ENCODE measurements around the gene SNX10. TPM values are rescaled to one million over a fixed set of nuclear protein-coding genes. Genes with fewer than 3 reads are reported as not detected.

SNX10 gene
- total RNA-seq, 5 donors from 2014 or later (not counting 1 experiment from before 2014, with no cell fraction given), result 5.7 to 8.8 (median 7.8) TPM

DNA sequence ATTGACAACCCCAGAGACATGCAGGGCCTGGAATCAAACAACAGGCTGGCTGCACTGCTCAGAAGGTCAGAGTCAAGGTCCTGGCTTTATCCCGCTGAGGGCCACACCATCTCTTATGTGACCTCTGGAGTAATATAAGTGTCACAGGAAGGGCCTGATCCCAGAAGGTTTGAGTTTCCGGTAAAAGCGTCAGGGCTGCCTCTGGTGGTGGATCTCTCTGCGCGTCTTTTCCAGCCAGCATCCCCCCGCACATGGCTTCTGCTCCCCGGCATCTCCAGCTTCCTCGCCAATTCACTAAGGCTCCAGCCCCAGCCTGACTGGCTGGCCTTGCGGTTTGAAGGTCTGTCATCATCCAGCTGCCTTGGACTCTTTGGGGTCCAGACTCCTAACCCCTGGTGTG lies 54.2 kb downstream of the SNX10 start:
- DNase-seq (no peak), ATAC-seq (replicated peaks in 1 of 4) (no peak)
- POLR2A ChIA-PET, result no interaction called here
- Mint-ChIP-seq H3K27ac (no peak overlapping the region), H3K9me3 (no peaks in the 10 kb centered on the region), H3K36me3 (peaks cover 38% of the 10 kb centered on the region), H3K4me3 (no peak overlapping the region), H3K4me1 (peaks cover 0 to 5% (median 0%) of the 10 kb centered on the region in 3 donors), H3K27me3 (no peaks in the 10 kb centered on the region)
- CTCF ChIA-PET, result interaction anchor here in 1 of 2 donors (0.5 kb wide), 1 partner anchor 518 kb away, joined by 5 read pairs; no protein-coding TSS in a partner anchor
- Histone ChIP-seq H3K27ac (ENCODE audit: low read length) (no peak overlapping the region), H3K4me1 (ENCODE audit: control insufficient read depth in 1 of 2, extremely low read depth in 1 of 2, insufficient read depth in 2 of 2, low read length in 2 of 2) (no peaks in the 10 kb centered on the region), H3K9me3 (no peaks in the 10 kb centered on the region), H3K27me3 (replicated peaks in 1 of 2; ENCODE audit: control insufficient read depth in 2 of 2, extremely low read depth in 1 of 2, insufficient read depth in 2 of 2, low read length in 1 of 2) (no peaks in the 10 kb centered on the region), H3K36me3 (ENCODE audit: control insufficient read depth in 2 of 2, extremely low read depth in 1 of 2, insufficient read depth in 1 of 2, low read length in 1 of 2) (peaks cover 11 to 19% of the 10 kb centered on the region in 2 donors), H3K4me3 (ENCODE audit: control insufficient read depth in 1 of 2, extremely low read depth in 1 of 2, low read length in 1 of 2) (no peak overlapping the region)
- 97% methylated on average over 9 of the region's 9 CpGs for WGBS (ENCODE audit: insufficient coverage)

- DNase-seq (no peak), ATAC-seq (replicated peaks in 1 of 4) (no peak)
- Mint-ChIP-seq H3K27ac (no peak overlapping the region), H3K4me1 (peaks cover 0 to 5% (median 0%) of the 10 kb centered on the region in 3 donors), H3K9me3 (no peaks in the 10 kb centered on the region), H3K27me3 (no peaks in the 10 kb centered on the region), H3K36me3 (peaks cover 43% of the 10 kb centered on the region), H3K4me3 (no peak overlapping the region)
- H3K4me3 ChIP-seq (ENCODE audit: control insufficient read depth in 1 of 2, extremely low read depth in 1 of 2, low read length in 1 of 2), result no peak overlapping the region
- H3K27ac ChIP-seq (ENCODE audit: low read length), result no peak overlapping the region
- no peaks in the 10 kb centered on the region for H3K4me1 ChIP-seq (ENCODE audit: control insufficient read depth in 1 of 2, extremely low read depth in 1 of 2, insufficient read depth in 2 of 2, low read length in 2 of 2)
- WGBS (ENCODE audit: insufficient coverage), result 72% methylated on average over 6 of the region's 7 CpGs
- ChIA-PET POLR2A (no interaction called here), CTCF (no interaction called here)
- H3K9me3 ChIP-seq, result no peaks in the 10 kb centered on the region
- peaks cover 11 to 19% of the 10 kb centered on the region in 2 donors for H3K36me3 ChIP-seq (ENCODE audit: control insufficient read depth in 2 of 2, extremely low read depth in 1 of 2, insufficient read depth in 1 of 2, low read length in 1 of 2)
- H3K27me3 ChIP-seq (replicated peaks in 1 of 2; ENCODE audit: control insufficient read depth in 2 of 2, extremely low read depth in 1 of 2, insufficient read depth in 2 of 2, low read length in 1 of 2), result no peaks in the 10 kb centered on the region
Observed at GRCh38 chr7:26346611-26347203, 55.0 kb downstream of the SNX10 start.

- H3K4me3 Mint-ChIP-seq, result no peak overlapping the region
- DNase-seq (no peak), ATAC-seq (replicated peaks in 1 of 4) (no peak)
- H3K4me3 ChIP-seq (ENCODE audit: control insufficient read depth in 1 of 2, extremely low read depth in 1 of 2, low read length in 1 of 2), result no peak overlapping the region
- POLR2A ChIA-PET, result interaction anchor here in 1 of 2 donors (0.5 kb wide), 1 partner anchor 138 kb away, joined by 6 read pairs; no protein-coding TSS in a partner anchor
- H3K27ac ChIP-seq (ENCODE audit: low read length), result no peak overlapping the region
- H3K9me3 Mint-ChIP-seq, result no peaks in the 10 kb centered on the region
- no peak overlapping the region for H3K27ac Mint-ChIP-seq
- H3K36me3 Mint-ChIP-seq, result peaks cover 47% of the 10 kb centered on the region
- no peaks in the 10 kb centered on the region for H3K4me1 ChIP-seq (ENCODE audit: control insufficient read depth in 1 of 2, extremely low read depth in 1 of 2, insufficient read depth in 2 of 2, low read length in 2 of 2)
- no peaks in the 10 kb centered on the region for H3K27me3 ChIP-seq (replicated peaks in 1 of 2; ENCODE audit: control insufficient read depth in 2 of 2, extremely low read depth in 1 of 2, insufficient read depth in 2 of 2, low read length in 1 of 2)
- 98% methylated on average over 7 of the region's 10 CpGs for WGBS (ENCODE audit: insufficient coverage)
- CTCF ChIA-PET, result interaction anchor here in 1 of 2 donors (0.5 to 0.6 kb wide), 3 partner anchors 285 to 793 kb away, joined by 3 to 4 read pairs (median 4); no protein-coding TSS in a partner anchor
- peaks cover 9 to 19% of the 10 kb centered on the region in 2 donors for H3K36me3 ChIP-seq (ENCODE audit: control insufficient read depth in 2 of 2, extremely low read depth in 1 of 2, insufficient read depth in 1 of 2, low read length in 1 of 2)
- H3K4me1 Mint-ChIP-seq, result peaks cover 0 to 5% (median 0%) of the 10 kb centered on the region in 3 donors
- no peaks in the 10 kb centered on the region for H3K9me3 ChIP-seq
- H3K27me3 Mint-ChIP-seq, result no peaks in the 10 kb centered on the region
Observed at GRCh38 chr7:26348234-26348851, 56.7 kb downstream of the SNX10 start.

GRCh38 chr7:26349005-26349915 lies 57.6 kb downstream of the SNX10 start:
- Histone ChIP-seq H3K27ac (ENCODE audit: low read length) (no peak overlapping the region), H3K9me3 (no peaks in the 10 kb centered on the region), H3K36me3 (ENCODE audit: control insufficient read depth in 2 of 2, extremely low read depth in 1 of 2, insufficient read depth in 1 of 2, low read length in 1 of 2) (peaks cover 9 to 19% of the 10 kb centered on the region in 2 donors), H3K27me3 (replicated peaks in 1 of 2; ENCODE audit: control insufficient read depth in 2 of 2, extremely low read depth in 1 of 2, insufficient read depth in 2 of 2, low read length in 1 of 2) (no peaks in the 10 kb centered on the region), H3K4me3 (ENCODE audit: control insufficient read depth in 1 of 2, extremely low read depth in 1 of 2, low read length in 1 of 2) (no peak overlapping the region), H3K4me1 (ENCODE audit: control insufficient read depth in 1 of 2, extremely low read depth in 1 of 2, insufficient read depth in 2 of 2, low read length in 2 of 2) (no peaks in the 10 kb centered on the region)
- POLR2A ChIA-PET, result no interaction called here
- CTCF ChIA-PET, result interaction anchor here in 1 of 2 donors (0.6 kb wide), 1 partner anchor 289 kb away, joined by 4 read pairs; no protein-coding TSS in a partner anchor
- DNase-seq (no peak), ATAC-seq (replicated peaks in 1 of 4) (no peak)
- WGBS (ENCODE audit: insufficient coverage), result no CpG with 5 or more reads among the region's 6 CpGs
- H3K4me3 Mint-ChIP-seq, result no peak overlapping the region
- no peaks in the 10 kb centered on the region for H3K27me3 Mint-ChIP-seq
- peaks cover 0 to 5% (median 0%) of the 10 kb centered on the region in 3 donors for H3K4me1 Mint-ChIP-seq
- no peak overlapping the region for H3K27ac Mint-ChIP-seq
- peaks cover 48% of the 10 kb centered on the region for H3K36me3 Mint-ChIP-seq
- H3K9me3 Mint-ChIP-seq, result no peaks in the 10 kb centered on the region

DNA sequence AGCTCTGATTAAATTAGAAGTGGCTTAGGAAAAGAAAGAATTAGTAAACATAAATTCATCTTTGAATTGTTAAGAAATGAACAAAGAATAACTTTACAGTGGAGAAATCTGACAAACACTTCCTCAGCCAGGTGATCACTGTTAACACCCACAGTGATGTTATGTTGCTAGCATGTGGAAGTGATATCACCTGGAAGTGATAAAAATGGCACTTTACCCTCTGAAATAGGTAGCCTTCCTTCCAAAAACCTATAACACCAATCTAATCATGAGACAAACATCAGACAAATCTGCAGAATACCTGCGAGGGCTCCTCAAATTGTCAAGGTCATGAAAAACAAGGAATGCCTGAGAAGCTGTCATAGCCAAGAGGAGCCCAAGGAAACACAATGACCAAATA lies 59.5 kb downstream of the SNX10 start:
- Histone ChIP-seq H3K27me3 (replicated peaks in 1 of 2; ENCODE audit: control insufficient read depth in 2 of 2, extremely low read depth in 1 of 2, insufficient read depth in 2 of 2, low read length in 1 of 2) (no peaks in the 10 kb centered on the region), H3K4me1 (ENCODE audit: control insufficient read depth in 1 of 2, extremely low read depth in 1 of 2, insufficient read depth in 2 of 2, low read length in 2 of 2) (no peaks in the 10 kb centered on the region), H3K36me3 (ENCODE audit: control insufficient read depth in 2 of 2, extremely low read depth in 1 of 2, insufficient read depth in 1 of 2, low read length in 1 of 2) (peaks cover 5 to 16% of the 10 kb centered on the region in 2 donors), H3K27ac (ENCODE audit: low read length) (no peak overlapping the region), H3K4me3 (ENCODE audit: control insufficient read depth in 1 of 2, extremely low read depth in 1 of 2, low read length in 1 of 2) (no peak overlapping the region), H3K9me3 (no peaks in the 10 kb centered on the region)
- ATAC-seq (replicated peaks in 1 of 4) (no peak), DNase-seq (no peak)
- no CpG with 5 or more reads among the region's 1 CpG for WGBS (ENCODE audit: insufficient coverage)
- no peak overlapping the region for H3K4me3 Mint-ChIP-seq
- H3K27me3 Mint-ChIP-seq, result no peaks in the 10 kb centered on the region
- CTCF ChIA-PET, result interaction anchor here (0.7 to 1.8 kb wide), 5 partner anchors 9 to 783 kb away, joined by 4 to 8 read pairs (median 4); no protein-coding TSS in a partner anchor
- POLR2A ChIA-PET, result interaction anchor here (0.5 to 0.7 kb wide), 3 partner anchors 59 to 190 kb away, joined by 3 to 4 read pairs (median 3); no protein-coding TSS in a partner anchor
- H3K27ac Mint-ChIP-seq, result no peak overlapping the region
- no peaks in the 10 kb centered on the region for H3K9me3 Mint-ChIP-seq
- peaks cover 40% of the 10 kb centered on the region for H3K36me3 Mint-ChIP-seq
- no peaks in the 10 kb centered on the region for H3K4me1 Mint-ChIP-seq

DNA sequence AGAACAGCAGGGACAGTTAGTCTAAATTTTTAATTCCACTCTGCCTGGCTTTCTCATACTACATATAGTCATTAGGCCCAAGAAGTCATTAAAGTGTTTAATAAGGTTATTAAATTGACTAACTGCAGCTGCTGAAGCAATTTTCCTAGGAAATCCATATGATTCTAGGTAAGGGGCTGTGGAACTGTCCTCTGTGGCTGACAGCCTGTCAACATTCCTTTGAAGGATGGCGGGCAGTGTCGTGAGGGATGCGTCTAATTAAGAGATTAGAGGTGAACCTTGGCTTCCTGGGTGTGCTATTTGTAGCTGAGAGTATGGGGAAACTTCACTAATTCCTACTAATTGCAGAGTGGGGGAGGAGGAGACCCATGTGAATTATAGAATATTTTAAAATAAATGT lies 64.6 kb downstream of the SNX10 start:
- no CpG with 5 or more reads among the region's 3 CpGs for WGBS (ENCODE audit: insufficient coverage)
- peaks cover 19% of the 10 kb centered on the region for H3K36me3 Mint-ChIP-seq
- Histone ChIP-seq H3K27ac (ENCODE audit: low read length) (no peak overlapping the region), H3K27me3 (replicated peaks in 1 of 2; ENCODE audit: control insufficient read depth in 2 of 2, extremely low read depth in 1 of 2, insufficient read depth in 2 of 2, low read length in 1 of 2) (no peaks in the 10 kb centered on the region), H3K4me3 (ENCODE audit: control insufficient read depth in 1 of 2, extremely low read depth in 1 of 2, low read length in 1 of 2) (no peak overlapping the region), H3K36me3 (ENCODE audit: control insufficient read depth in 2 of 2, extremely low read depth in 1 of 2, insufficient read depth in 1 of 2, low read length in 1 of 2) (no peaks in the 10 kb centered on the region), H3K9me3 (no peaks in the 10 kb centered on the region), H3K4me1 (ENCODE audit: control insufficient read depth in 1 of 2, extremely low read depth in 1 of 2, insufficient read depth in 2 of 2, low read length in 2 of 2) (no peaks in the 10 kb centered on the region)
- POLR2A ChIA-PET, result no interaction called here
- H3K9me3 Mint-ChIP-seq, result no peaks in the 10 kb centered on the region
- DNase-seq (no peak), ATAC-seq (replicated peaks in 1 of 4) (no peak)
- no peak overlapping the region for H3K27ac Mint-ChIP-seq
- no peak overlapping the region for H3K4me3 Mint-ChIP-seq
- CTCF ChIA-PET, result interaction anchor here (1.0 to 1.2 kb wide), 3 partner anchors 9 to 13 kb away, joined by 3 read pairs; no protein-coding TSS in a partner anchor
- H3K27me3 Mint-ChIP-seq, result no peaks in the 10 kb centered on the region
- H3K4me1 Mint-ChIP-seq, result peaks cover 0 to 2% (median 0%) of the 10 kb centered on the region in 3 donors
